HL-60 (cell line): ENCODE measurements around the gene BCLAF3.

Experiments used
- DNase-seq, 2 experiments: peaks; one replicate each; pipeline ENCODE4 v3.0.0-alpha.2; 2010 to 2020; ENCODE audit warnings: low read depth in 1 of 2, low spot score in 1 of 2
- H3K27ac ChIP-seq: fragments of 250-450 bp; sonication (Bioruptor Pico); replicated peaks from 2 replicates; pipeline ENCODE4 v1.5.1; 2020; ENCODE audit warnings: mild to moderate bottlenecking, moderate library complexity
- H3K27me3 ChIP-seq: fragments of 250-450 bp; sonication (Bioruptor Pico); 2 replicates; pipeline ENCODE4 v1.5.1; 2021; ENCODE audit warnings: mild to moderate bottlenecking, moderate library complexity; ENCODE audit not compliant: insufficient read depth, poor library complexity, severe bottlenecking
- H3K4me3 ChIP-seq: replicated peaks from 2 replicates; pipeline ENCODE4 v1.5.1; 2011; ENCODE audit warnings: mild to moderate bottlenecking, control low read depth, low read length; ENCODE audit not compliant: insufficient read depth
- CTCF ChIP-seq: IDR thresholded peaks from one replicate; pipeline ENCODE4 v1.5.1; 2011; ENCODE audit warnings: low read length, control low read depth, inconsistent platforms; ENCODE audit not compliant: insufficient read depth
- GABPA ChIP-seq: IDR thresholded peaks from 2 replicates; pipeline ENCODE4 v1.6.1; 2012; ENCODE audit warnings: low read depth
- POLR2AphosphoS5 ChIP-seq: IDR thresholded peaks from 2 replicates; pipeline ENCODE4 v1.6.1; 2012; ENCODE audit warnings: low read depth
- SPI1 ChIP-seq: IDR thresholded peaks from 2 replicates; pipeline ENCODE4 v1.6.1; 2012; ENCODE audit warnings: low read depth, mild to moderate bottlenecking, borderline replicate concordance
- long read RNA-seq: library from polyadenylated mRNA; unstranded; transcript quantifications from one replicate; pipeline ENCODE4 v2.0.0, GENCODE V29; 2020
- TF ChIP-seq, protein P1 (sequence below): IDR thresholded peaks from 2 replicates; pipeline ENCODE4 v1.6.1; 2012; ENCODE audit warnings: low read depth; ENCODE audit not compliant: insufficient replicate concordance

Gene BCLAF3
- long read RNA-seq, result 0 reads

GRCh38 chrX:19990556-19991349, at the start of gene BCLAF3:
BCLAF3 (minus strand) TSS chrX:19991061; CDS start chrX:19970264, 20,797 bp downstream.
- H3K27me3 ChIP-seq, result no peaks in the 10 kb centered on the region
- peak within 1 kb of the TSS; percentile 78 for H3K4me3 ChIP-seq
- H3K27ac ChIP-seq, result no peak within 1 kb of the TSS
- peak; percentile 27 for TF ChIP-seq CTCF
- no peak for TF ChIP-seq GABPA
- DNase-seq, result peak; percentile 49 to 77

DNA sequence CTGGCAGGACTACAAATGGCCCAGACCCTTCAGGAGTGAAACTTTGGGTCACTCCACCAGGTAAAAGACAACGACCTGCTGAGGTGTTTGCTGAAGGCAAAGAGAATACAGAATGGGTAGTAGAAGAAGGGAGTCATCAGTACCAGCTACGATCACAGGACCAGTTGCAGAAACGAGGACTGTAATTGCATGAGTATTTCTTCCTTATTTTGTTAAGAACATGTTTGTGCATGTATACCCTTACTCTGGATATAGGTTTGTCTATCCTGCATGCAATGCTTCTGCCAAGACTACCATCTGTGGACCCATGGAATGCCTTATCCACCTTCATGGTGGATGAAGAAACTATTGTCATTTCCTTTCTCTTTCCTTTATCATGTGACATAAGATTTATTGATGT, 48.1 kb upstream of the BCLAF3 start:
- H3K27me3 ChIP-seq, result peaks cover 3% of the 10 kb centered on the region
- H3K4me3 ChIP-seq, result no peak overlapping the region
- TF ChIP-seq GABPA (no peak), SPI1 (no peak), CTCF (no peak), POLR2AphosphoS5 (no peak)
- TF ChIP-seq, protein P1, sequence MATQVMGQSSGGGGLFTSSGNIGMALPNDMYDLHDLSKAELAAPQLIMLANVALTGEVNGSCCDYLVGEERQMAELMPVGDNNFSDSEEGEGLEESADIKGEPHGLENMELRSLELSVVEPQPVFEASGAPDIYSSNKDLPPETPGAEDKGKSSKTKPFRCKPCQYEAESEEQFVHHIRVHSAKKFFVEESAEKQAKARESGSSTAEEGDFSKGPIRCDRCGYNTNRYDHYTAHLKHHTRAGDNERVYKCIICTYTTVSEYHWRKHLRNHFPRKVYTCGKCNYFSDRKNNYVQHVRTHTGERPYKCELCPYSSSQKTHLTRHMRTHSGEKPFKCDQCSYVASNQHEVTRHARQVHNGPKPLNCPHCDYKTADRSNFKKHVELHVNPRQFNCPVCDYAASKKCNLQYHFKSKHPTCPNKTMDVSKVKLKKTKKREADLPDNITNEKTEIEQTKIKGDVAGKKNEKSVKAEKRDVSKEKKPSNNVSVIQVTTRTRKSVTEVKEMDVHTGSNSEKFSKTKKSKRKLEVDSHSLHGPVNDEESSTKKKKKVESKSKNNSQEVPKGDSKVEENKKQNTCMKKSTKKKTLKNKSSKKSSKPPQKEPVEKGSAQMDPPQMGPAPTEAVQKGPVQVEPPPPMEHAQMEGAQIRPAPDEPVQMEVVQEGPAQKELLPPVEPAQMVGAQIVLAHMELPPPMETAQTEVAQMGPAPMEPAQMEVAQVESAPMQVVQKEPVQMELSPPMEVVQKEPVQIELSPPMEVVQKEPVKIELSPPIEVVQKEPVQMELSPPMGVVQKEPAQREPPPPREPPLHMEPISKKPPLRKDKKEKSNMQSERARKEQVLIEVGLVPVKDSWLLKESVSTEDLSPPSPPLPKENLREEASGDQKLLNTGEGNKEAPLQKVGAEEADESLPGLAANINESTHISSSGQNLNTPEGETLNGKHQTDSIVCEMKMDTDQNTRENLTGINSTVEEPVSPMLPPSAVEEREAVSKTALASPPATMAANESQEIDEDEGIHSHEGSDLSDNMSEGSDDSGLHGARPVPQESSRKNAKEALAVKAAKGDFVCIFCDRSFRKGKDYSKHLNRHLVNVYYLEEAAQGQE, result no peak
- DNase-seq, result no peak
- no peak overlapping the region for H3K27ac ChIP-seq

DNA sequence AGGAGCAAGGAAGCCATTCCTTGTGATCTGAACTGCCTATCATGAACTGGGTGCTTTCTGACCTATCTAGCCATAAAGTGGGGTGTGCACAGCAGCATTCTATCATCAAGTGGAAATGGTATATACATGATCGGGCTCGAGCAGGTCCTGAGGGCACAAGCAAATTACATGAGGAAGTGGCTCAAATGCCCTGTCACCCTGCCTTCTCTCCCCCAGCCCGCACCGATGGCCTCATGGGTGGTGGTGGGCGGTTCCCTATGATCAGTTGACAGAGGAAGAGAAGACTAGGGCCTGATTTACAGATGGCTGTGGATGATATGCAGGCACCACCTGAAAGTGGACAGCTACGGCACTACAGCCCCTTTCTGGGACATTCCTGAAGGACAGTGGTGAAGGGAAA, 46.3 kb upstream of the BCLAF3 start:
- peak in 1 of 2 experiments; percentile 27 for DNase-seq
- H3K4me3 ChIP-seq, result no peak overlapping the region
- no peak overlapping the region for H3K27ac ChIP-seq
- H3K27me3 ChIP-seq, result peaks cover 3% of the 10 kb centered on the region
- TF ChIP-seq, protein P1, result no peak
- TF ChIP-seq CTCF (no peak), POLR2AphosphoS5 (no peak), GABPA (no peak), SPI1 (no peak)

- Histone ChIP-seq H3K4me3 (no peak overlapping the region), H3K27me3 (no peaks in the 10 kb centered on the region), H3K27ac (no peak overlapping the region)
- TF ChIP-seq POLR2AphosphoS5, result no peak
- TF ChIP-seq, protein P1, result no peak
- DNase-seq, result no peak
Observed at GRCh38 chrX:20032201-20032600, 41.3 kb upstream of the BCLAF3 start.
